Neural progenitor cell (in vitro differentiated cells): ENCODE data around the gene NUDT13. TPM values are rescaled to one million over a fixed set of nuclear protein-coding genes. Genes with fewer than 3 reads are reported as not detected.
"Not testable (repeated sequence)": the region's sequence is repeated elsewhere in the genome, so short reads cannot be mapped to it uniquely, and the experiment has no call there.

Experiments used
- DNase-seq: peaks from one replicate; pipeline ENCODE4 v3.0.0-alpha.2; 2016; ENCODE audit warnings: low spot score
- H2AFZ ChIP-seq: fragments of 200-600 bp; sonication (generic); replicated peaks from 2 replicates; pipeline ENCODE4 v1.6.1; 2016; ENCODE audit warnings: antibody characterized with exemption
- H3F3A ChIP-seq: fragments of 200-600 bp; sonication (generic); 2 replicates; pipeline ENCODE4 v1.6.1; 2016; ENCODE audit warnings: antibody characterized with exemption, low read depth
- H3K27ac ChIP-seq: fragments of 200-600 bp; sonication (generic); 2 replicates; pipeline ENCODE4 v1.5.1; 2016; ENCODE audit warnings: mild to moderate bottlenecking
- H3K27me3 ChIP-seq: fragments of 200-600 bp; sonication (generic); 2 replicates; pipeline ENCODE4 v1.6.1; 2016; ENCODE audit warnings: mild to moderate bottlenecking, moderate library complexity
- H3K36me3 ChIP-seq: fragments of 200-600 bp; sonication (generic); 2 replicates; pipeline ENCODE4 v1.5.1; 2016
- H3K4me1 ChIP-seq: fragments of 200-600 bp; sonication (generic); 2 replicates; pipeline ENCODE4 v1.6.1; 2016; ENCODE audit warnings: mixed run types
- H3K4me2 ChIP-seq: fragments of 200-600 bp; sonication (generic); 2 replicates; pipeline ENCODE4 v1.6.1; 2016
- H3K4me3 ChIP-seq: fragments of 200-600 bp; sonication (generic); 2 replicates; pipeline ENCODE4 v1.5.1; 2016
- H3K79me2 ChIP-seq: fragments of 200-600 bp; sonication (generic); 2 replicates; pipeline ENCODE4 v1.6.1; 2016; ENCODE audit warnings: low read depth
- H3K9ac ChIP-seq: fragments of 200-600 bp; sonication (generic); 2 replicates; pipeline ENCODE4 v1.6.1; 2016
- H3K9me3 ChIP-seq: fragments of 200-600 bp; sonication (generic); 2 replicates; pipeline ENCODE4 v1.5.1; 2016; ENCODE audit warnings: low read depth
- H4K20me1 ChIP-seq: fragments of 200-600 bp; sonication (generic); 2 replicates; pipeline ENCODE4 v1.6.1; 2016; ENCODE audit warnings: low read depth
- H3K27ac Mint-ChIP-seq: 3 replicates; pipeline ENCODE4 v1.8.0; 2021; ENCODE audit warnings: mixed read lengths
- H3K27me3 Mint-ChIP-seq: 2 replicates; pipeline ENCODE4 v1.8.0; 2022; ENCODE audit warnings: low read depth, mild to moderate bottlenecking, inconsistent platforms, moderate library complexity, mixed read lengths; ENCODE audit not compliant: insufficient read depth
- H3K36me3 Mint-ChIP-seq: 3 replicates; pipeline ENCODE4 v1.8.0; 2021; ENCODE audit warnings: mixed read lengths
- H3K4me1 Mint-ChIP-seq: 3 replicates; pipeline ENCODE4 v1.8.0; 2021; ENCODE audit warnings: mixed read lengths
- H3K4me3 Mint-ChIP-seq: 3 replicates; pipeline ENCODE4 v1.8.0; 2021; ENCODE audit warnings: mild to moderate bottlenecking, moderate library complexity, mixed read lengths
- H3K9me3 Mint-ChIP-seq: 3 replicates; pipeline ENCODE4 v1.8.0; 2020; ENCODE audit warnings: mixed read lengths
- EZH2 ChIP-seq: fragments of 200-600 bp; sonication (generic); IDR thresholded peaks from 2 replicates; pipeline ENCODE4 v1.6.1; 2017; ENCODE audit warnings: antibody characterized with exemption, mild to moderate bottlenecking, moderate library complexity
- EZH2phosphoT487 ChIP-seq: fragments of 200-600 bp; sonication (generic); IDR thresholded peaks from 2 replicates; pipeline ENCODE4 v1.6.1; 2017; ENCODE audit warnings: antibody characterized with exemption
- total RNA-seq: library from RNA; depleted of rRNA; stranded (reverse); fragments of >200 nt; gene quantifications from 2 replicates; pipeline ENCODE4 v1.2.3, GENCODE V29; 2015; ENCODE audit warnings: low replicate concordance
- TF ChIP-seq, protein P1 (sequence below): fragments of 200-600 bp; sonication (generic); IDR thresholded peaks from 2 replicates; pipeline ENCODE4 v1.5.1; 2017; ENCODE audit warnings: antibody characterized with exemption, mild to moderate bottlenecking

NUDT13 gene
- total RNA-seq, 1 donor from 2014 or later, result 3.0 TPM

GRCh38 chr10:73136627-73137026 is 26.4 kb downstream of the NUDT13 start:
- Mint-ChIP-seq H3K27me3 (no peaks in the 10 kb centered on the region), H3K4me1 (no peaks in the 10 kb centered on the region), H3K9me3 (no peaks in the 10 kb centered on the region), H3K4me3 (no peak overlapping the region), H3K36me3 (peaks cover 27% of the 10 kb centered on the region), H3K27ac (no peak overlapping the region)
- Histone ChIP-seq H3K9ac (no peak overlapping the region), H3F3A (peaks cover 3% of the 10 kb centered on the region), H2AFZ (no peak overlapping the region), H3K27ac (no peak overlapping the region), H3K27me3 (no peaks in the 10 kb centered on the region), H3K36me3 (peaks cover 18% of the 10 kb centered on the region), H3K4me1 (no peaks in the 10 kb centered on the region), H4K20me1 (no peaks in the 10 kb centered on the region), H3K79me2 (no peaks in the 10 kb centered on the region), H3K9me3 (no peaks in the 10 kb centered on the region), H3K4me2 (no peak overlapping the region), H3K4me3 (no peak overlapping the region)
- TF ChIP-seq EZH2phosphoT487, result no peak
- TF ChIP-seq, protein P1, sequence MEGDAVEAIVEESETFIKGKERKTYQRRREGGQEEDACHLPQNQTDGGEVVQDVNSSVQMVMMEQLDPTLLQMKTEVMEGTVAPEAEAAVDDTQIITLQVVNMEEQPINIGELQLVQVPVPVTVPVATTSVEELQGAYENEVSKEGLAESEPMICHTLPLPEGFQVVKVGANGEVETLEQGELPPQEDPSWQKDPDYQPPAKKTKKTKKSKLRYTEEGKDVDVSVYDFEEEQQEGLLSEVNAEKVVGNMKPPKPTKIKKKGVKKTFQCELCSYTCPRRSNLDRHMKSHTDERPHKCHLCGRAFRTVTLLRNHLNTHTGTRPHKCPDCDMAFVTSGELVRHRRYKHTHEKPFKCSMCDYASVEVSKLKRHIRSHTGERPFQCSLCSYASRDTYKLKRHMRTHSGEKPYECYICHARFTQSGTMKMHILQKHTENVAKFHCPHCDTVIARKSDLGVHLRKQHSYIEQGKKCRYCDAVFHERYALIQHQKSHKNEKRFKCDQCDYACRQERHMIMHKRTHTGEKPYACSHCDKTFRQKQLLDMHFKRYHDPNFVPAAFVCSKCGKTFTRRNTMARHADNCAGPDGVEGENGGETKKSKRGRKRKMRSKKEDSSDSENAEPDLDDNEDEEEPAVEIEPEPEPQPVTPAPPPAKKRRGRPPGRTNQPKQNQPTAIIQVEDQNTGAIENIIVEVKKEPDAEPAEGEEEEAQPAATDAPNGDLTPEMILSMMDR, result no peak
- TF ChIP-seq EZH2, result no peak
- no peak for DNase-seq

DNA sequence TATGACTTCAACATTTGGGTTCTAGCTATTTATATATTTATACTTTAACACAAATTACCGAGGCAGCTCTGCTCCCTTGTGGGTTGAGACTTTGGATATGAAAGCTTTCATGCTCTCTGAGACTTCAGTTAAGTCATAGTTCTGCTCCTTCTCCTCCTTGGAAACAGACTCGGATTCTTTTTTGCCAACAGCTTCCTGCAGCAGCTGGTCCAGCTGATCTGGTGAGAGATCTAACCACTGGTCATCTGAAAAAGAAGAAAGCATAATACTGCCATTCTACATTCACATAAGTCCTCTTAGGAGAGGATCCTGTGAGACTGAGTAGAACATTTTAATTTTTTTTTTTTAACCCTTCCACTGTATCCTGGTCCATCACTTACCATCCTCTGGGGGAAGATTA is 29.0 kb downstream of the NUDT13 start:
- H3K27ac ChIP-seq, result no peak overlapping the region
- no peaks in the 10 kb centered on the region for H3K4me1 ChIP-seq
- H4K20me1 ChIP-seq, result no peaks in the 10 kb centered on the region
- no peak overlapping the region for H3K4me3 ChIP-seq
- no peaks in the 10 kb centered on the region for H3K27me3 Mint-ChIP-seq
- TF ChIP-seq EZH2 (no peak), EZH2phosphoT487 (no peak)
- TF ChIP-seq, protein P1, result no peak
- no peaks in the 10 kb centered on the region for H3K9me3 Mint-ChIP-seq
- H3K27me3 ChIP-seq, result no peaks in the 10 kb centered on the region
- no peak for DNase-seq
- no peaks in the 10 kb centered on the region for H3K4me1 Mint-ChIP-seq
- H3K9ac ChIP-seq, result no peak overlapping the region
- no peak overlapping the region for H3K27ac Mint-ChIP-seq
- H2AFZ ChIP-seq, result no peak overlapping the region
- H3K9me3 ChIP-seq, result no peaks in the 10 kb centered on the region
- peaks cover 30% of the 10 kb centered on the region for H3K36me3 Mint-ChIP-seq
- H3K4me3 Mint-ChIP-seq, result no peak overlapping the region
- H3K36me3 ChIP-seq, result peaks cover 7% of the 10 kb centered on the region
- H3F3A ChIP-seq, result peaks cover 3% of the 10 kb centered on the region
- no peaks in the 10 kb centered on the region for H3K79me2 ChIP-seq
- H3K4me2 ChIP-seq, result no peak overlapping the region

- no peak overlapping the region for H3K4me3 ChIP-seq
- Mint-ChIP-seq H3K36me3 (peaks cover 23% of the 10 kb centered on the region), H3K27me3 (no peaks in the 10 kb centered on the region), H3K9me3 (no peaks in the 10 kb centered on the region), H3K4me1 (no peaks in the 10 kb centered on the region), H3K4me3 (no peak overlapping the region), H3K27ac (no peak overlapping the region)
- no peak overlapping the region for H3K4me2 ChIP-seq
- no peaks in the 10 kb centered on the region for H4K20me1 ChIP-seq
- no peak overlapping the region for H3K27ac ChIP-seq
- DNase-seq, result no peak
- H3F3A ChIP-seq, result no peaks in the 10 kb centered on the region
- no peaks in the 10 kb centered on the region for H3K4me1 ChIP-seq
- no peaks in the 10 kb centered on the region for H3K27me3 ChIP-seq
- no peak overlapping the region for H3K9ac ChIP-seq
- H2AFZ ChIP-seq, result no peak overlapping the region
- no peaks in the 10 kb centered on the region for H3K79me2 ChIP-seq
- peaks cover under 1% of the 10 kb centered on the region for H3K36me3 ChIP-seq
- TF ChIP-seq EZH2phosphoT487, result no peak
- no peak for TF ChIP-seq EZH2
- H3K9me3 ChIP-seq, result no peaks in the 10 kb centered on the region
These were observed 31.3 kb downstream of the NUDT13 start for GRCh38 chr10:73141603-73142002.

- not testable (repeated sequence) for H3K4me1 ChIP-seq, DNase-seq, H3K27ac Mint-ChIP-seq, H3F3A ChIP-seq, H3K27me3 ChIP-seq, H4K20me1 ChIP-seq, H3K79me2 ChIP-seq, H3K4me2 ChIP-seq, H2AFZ ChIP-seq, H3K9me3 ChIP-seq, H3K4me1 Mint-ChIP-seq, H3K27ac ChIP-seq, H3K4me3 ChIP-seq, H3K9me3 Mint-ChIP-seq, H3K27me3 Mint-ChIP-seq, H3K9ac ChIP-seq, H3K4me3 Mint-ChIP-seq
- H3K36me3 Mint-ChIP-seq, result peaks cover 28% of the 10 kb centered on the region
- peaks cover 33% of the 10 kb centered on the region for H3K36me3 ChIP-seq
These were observed 40.6 kb downstream of the NUDT13 start for GRCh38 chr10:73150633-73151413.
